ENCODE results near the gene C11orf91.

DNA sequence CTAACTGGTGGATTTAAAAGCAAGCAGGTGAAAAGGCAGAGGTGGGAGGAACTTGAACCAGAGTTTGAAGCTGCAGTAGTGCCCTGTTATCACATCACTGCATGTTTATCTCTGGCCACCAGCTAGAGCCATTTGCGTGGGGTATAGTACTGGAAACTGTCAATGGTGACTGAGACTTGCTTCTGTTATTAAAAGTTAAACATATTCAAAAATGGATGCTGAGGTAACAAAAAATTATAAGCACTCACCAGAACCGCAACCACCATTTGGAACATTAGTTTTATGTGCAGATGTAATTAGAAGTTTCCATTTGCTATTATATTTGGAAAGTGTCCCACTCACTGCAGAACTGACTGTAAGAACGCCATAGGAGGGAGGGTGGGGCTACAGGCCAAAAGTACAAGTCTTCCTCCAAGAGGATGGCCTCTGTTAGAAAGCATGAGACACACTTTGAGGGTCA lies 36.8 kb upstream of the C11orf91 start:
- TF ChIP-seq CTCF (IDR thresholded peaks at IDR 0.05) (no peak), EP300 (IDR thresholded peaks at IDR 0.05) (no peak)
